ENCODE measurements around the gene ZFAND2B. TPM values are rescaled to one million over a fixed set of nuclear protein-coding genes. Genes with fewer than 3 reads are reported as not detected.

Gene ZFAND2B, protein sequence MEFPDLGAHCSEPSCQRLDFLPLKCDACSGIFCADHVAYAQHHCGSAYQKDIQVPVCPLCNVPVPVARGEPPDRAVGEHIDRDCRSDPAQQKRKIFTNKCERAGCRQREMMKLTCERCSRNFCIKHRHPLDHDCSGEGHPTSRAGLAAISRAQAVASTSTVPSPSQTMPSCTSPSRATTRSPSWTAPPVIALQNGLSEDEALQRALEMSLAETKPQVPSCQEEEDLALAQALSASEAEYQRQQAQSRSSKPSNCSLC
- total RNA-seq (2022; extraction: Qiagen RNA extraction; ENCODE audit: low read depth): 12.4 to 25.5 TPM (median 20.6 TPM) in 5 replicates

DNA sequence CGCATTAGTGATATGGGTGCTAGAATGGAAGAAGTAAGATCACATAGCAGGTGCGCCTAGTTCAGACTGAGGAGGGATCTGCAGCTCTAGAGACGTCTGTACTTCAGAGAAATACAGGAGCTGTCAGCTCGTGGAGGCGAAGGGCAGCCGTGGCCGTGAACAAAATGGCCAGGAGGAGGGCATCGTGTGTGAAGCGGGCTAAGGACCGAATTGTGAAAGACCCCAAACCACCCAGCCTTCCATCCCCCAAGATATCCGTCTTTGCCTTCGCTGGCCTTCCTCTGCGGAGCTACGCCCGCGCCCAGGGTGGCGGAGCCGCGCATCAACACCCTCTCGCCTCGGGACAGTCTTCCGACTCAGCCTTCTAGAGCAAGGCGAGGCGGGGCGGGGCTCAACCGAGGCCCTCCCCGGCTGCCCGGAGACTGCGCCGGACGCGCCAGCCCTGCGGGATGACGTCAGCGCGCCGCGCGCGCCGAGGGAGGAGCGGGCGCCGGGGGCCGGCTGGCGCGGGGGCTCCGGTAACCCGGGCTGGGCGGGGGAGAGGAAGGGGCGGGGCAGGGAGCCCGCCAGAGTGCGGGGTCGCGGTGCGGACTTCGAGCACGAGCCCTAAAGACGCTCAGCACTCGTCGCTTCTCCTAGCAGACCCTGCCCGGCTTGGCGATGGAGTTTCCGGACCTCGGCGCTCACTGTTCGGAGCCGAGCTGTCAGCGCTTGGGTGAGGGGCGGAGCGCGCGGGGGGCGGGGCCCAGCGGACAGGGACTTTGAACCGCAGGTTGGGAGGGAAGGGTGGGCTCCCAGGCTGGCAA lies at the start of gene ZFAND2B:
TSS of gene ZFAND2B (plus strand) at position 455 of the 806 bp plus-strand sequence. CDS start at position 661, 206 bp downstream.

DNA sequence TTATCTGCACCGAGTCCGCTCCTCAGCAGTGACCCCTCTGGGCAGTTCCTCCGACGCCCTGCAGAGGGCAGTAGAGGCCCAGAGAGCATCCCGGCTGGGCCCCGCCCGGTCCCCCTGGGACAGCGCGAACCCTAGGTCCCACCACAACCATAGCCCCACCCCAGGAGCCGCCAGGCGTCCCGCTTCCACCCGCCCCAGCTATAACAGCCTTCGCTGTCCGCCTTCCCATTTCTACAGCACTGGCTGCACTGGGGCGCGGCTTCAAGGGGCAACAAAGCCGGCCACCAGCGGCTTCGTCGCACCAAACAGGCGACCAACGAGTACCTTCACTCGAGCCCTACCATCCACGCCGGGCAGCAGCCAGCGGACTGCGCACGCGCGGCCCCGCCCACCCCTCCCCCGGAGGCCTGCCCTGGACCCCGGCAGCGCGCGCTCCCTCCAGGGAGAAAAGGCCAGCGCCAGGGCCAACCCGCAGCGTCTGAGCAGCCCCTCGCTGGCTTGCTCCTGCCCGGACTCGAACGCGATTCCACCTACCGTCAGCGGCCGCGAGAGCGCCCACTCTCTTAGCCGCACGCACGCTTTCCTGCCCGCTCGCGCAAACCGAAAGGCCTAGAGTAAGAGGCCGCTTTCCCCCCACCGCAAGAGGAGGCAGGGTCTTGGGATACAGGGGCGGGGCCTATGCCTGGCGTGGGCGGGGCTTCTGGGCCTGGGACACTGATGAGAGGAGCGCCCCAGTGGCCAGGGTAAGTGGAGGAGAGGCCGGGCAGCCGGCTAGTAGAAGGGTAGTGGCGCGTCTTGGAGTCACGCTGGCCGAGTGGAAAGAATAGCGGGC lies 46.2 kb upstream of the ZFAND2B start, which contains the start of gene NHEJ1:
TSS of gene NHEJ1 (minus strand) at position 630 of the 832 bp plus-strand sequence. CDS start 2,453 bp downstream, outside the sequence.

DNA sequence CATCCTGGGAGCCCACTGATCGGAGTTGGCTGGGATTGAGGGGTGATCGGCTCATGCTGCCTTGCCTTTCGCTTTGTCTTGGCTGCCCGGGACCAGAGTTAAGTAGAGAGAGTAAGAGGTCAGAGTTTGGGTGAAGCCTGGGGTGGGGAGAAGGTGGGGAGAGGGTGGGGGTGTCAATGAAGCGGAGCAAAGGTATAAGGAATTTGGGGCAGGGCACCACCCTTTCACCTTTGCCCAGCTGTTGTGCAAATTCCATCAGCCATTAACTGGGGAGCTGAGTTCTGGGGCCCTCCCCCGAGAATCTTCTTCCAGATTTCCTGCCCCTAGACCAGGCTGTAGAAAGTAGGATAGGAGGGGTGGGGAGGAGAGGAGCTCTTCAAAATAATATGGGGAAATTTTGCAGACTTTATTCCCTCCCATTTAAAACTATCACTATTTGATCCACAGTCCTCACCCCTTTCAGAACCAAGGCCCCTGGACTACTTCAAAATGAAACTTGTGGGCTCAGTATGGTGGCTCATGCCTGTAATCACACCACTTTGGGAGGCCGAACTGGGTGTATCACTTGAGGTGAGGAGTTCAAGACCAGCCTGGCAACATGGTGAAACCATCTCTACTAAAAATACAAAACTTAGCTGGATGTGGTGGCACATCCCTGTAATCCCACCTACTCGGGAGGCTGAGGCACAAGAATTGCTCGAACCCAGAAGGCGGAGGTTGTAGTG lies 36.5 kb upstream of the ZFAND2B start, which contains the start of gene SLC23A3:
TSS of gene SLC23A3 (minus strand) at position 100 of the 725 bp plus-strand sequence. CDS start at position 55, 45 bp downstream.

DNA sequence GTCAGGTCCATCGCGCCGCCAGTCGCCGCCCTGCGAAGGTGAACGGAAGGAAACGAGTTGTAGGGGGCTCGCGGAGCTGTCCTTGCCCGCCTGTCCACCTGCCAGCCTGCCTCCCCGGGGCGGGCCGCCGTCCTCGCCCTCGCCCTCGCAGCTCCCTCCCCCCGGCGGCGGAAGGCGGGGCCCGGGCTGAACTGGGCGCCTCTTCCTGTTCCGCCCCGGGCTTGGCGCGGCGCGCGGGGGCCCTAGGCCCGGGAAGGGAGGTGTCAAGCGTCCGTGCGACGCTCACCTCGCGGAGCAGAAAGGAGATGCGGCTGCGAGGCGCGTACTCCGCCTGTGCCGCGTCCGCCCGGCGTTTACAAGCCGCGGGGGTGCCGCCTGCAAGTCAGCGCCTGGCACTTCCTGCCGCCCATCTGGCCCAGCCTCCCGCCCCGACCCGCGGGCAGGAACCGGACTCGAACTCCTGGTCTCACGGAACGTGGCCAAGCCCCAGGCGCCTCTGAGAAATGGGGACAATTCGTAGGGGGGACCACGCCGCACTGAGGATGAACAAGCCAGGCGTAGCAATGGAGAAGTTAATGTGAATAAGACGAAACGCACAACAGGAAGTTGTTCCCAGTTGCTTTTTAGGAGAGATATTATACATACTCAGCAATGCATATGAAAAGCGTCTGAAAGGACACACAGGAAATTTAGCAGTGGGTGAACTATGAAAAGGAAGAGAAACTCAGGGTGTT lies 29.6 kb upstream of the ZFAND2B start, which contains the start of gene CNPPD1:
TSS of gene CNPPD1 (minus strand) at position 108 of the 734 bp plus-strand sequence. CDS start at position 11, 97 bp downstream.

DNA sequence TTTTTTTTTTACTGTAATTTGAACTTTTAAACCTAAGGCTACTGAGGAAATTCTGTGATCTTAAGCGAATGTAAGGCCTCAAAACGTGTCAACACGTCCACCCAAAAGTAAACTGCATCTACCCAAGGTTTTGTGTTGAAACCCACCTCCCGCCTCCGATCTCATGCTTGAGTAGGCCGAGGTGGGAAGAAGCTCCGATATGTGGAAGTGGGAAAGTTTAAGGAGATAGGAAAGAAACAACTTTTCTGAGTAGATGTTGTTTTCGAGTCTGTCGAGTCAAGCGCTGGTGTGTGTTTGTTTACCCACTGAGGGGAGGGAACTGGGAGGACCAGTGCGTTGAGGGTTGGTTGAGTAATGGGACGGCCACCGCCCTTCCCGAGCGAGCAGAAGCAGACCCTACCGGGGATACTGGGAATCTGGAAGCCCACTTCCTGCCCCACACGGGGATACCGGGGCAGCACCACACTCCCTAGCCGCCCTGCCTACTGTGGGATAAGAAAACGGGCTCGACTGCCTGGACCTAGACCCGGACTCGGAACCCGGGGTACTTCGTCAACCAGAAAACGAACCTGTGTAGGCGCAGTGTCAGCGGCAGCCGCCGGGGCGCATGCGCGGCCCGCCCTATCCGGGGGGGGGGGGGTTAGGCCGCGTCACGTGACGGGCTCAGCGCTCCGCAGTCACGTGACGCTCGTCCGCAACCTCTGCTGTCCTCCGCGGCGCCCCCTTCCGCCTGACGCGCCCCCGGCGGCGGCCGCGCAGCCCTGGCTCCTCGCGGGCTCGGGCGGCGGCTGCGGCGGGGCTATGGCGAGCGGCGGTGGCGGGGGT lies 28.8 kb upstream of the ZFAND2B start, which contains the start of gene RETREG2:
TSS of gene RETREG2 (plus strand) at position 724 of the 825 bp plus-strand sequence. CDS start at position 802, 78 bp downstream.

DNA sequence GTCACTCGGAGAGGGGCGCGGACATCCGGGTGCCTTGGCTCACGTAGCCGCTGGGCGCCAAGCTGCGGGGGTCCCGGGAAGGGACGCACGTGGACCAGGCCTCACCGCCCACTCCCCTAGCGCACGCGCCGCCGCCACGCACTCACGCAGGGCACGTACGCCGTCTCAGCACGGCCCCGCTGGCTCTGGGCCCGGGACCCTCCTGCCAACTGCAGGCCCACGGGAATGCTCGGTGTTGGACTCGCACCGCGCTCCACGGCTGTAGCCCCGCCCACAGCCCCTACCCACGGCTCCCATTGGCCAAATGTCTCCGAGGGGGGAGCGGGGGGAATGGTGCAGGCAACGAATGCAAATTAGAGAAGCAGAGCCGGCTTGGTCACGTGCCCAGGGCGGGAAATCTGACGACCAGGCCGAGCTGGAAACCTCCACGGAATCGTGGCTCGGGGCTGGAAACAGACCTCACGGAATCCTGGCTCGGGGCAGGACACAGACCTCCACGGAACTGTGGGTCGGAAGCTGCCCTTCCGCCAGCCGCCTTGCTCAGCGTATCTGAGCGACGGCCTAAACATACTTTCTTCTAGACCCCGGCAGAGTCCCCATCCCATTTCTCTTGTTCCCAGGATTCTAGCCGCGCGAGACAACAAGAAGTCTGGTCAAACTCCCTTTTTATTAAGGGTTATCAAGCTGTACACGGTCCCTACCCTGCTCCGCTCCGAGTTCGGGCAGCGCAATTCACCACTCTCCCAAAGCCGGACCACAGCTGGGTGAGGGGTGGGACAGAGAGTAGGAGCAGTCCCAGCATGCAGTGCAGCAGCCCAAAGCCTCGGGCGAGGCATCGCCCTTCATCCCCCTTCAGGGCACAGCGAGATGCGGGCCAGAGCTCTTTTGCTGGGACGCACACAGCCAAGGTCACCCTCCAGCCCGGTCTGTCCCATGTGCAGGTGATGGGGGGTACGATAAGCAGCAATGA lies 12.4 kb downstream of the ZFAND2B start, which contains the start of gene ABCB6:
TSS of gene ABCB6 (minus strand) at position 227 of the 970 bp plus-strand sequence. CDS start 285 bp downstream, outside the sequence.

DNA sequence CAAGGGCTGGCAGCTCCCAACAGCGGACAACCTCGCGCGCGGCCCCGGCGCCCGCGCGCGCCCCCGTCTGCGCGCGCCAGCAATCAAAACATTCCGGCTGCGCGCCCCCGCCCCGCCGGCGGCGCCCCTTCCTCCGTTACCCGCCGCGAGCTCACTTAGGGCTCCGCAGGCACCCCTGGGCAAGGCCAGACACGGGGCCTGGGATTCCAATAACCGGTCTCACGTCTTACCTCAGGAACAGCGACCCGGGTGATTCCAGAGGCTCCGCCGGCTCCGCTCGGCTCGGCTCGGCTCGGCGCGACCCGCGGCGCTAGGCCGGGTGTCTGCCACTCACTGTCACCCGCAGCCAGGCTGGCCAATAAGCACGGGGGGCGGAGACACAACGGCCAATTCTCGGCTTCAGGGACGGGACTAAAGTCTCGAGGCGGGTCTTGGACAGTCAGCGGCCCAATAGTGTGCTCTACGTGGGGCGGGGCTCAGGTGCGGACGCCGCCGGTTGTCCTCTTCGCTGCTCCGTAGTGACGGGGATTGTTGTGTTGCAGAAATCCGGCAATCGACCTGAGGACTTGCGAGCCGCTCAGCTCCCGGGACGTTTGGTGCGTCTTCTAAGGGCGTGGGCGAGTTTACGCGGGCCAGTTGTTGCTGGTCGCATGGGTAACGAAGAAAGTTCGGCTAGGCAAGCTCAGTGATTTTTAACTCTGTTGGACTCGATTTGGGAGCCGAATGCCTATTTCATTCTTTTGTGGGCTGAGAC lies 22.9 kb downstream of the ZFAND2B start, which contains the start of the genes ANKZF1 and ATG9A:
TSS of gene ANKZF1 (plus strand) at position 502 of the 754 bp plus-strand sequence. CDS start 452 bp downstream, outside the sequence.
TSS of gene ATG9A (minus strand) at position 332 of the 754 bp plus-strand sequence. CDS start 1,612 bp downstream, outside the sequence.

DNA sequence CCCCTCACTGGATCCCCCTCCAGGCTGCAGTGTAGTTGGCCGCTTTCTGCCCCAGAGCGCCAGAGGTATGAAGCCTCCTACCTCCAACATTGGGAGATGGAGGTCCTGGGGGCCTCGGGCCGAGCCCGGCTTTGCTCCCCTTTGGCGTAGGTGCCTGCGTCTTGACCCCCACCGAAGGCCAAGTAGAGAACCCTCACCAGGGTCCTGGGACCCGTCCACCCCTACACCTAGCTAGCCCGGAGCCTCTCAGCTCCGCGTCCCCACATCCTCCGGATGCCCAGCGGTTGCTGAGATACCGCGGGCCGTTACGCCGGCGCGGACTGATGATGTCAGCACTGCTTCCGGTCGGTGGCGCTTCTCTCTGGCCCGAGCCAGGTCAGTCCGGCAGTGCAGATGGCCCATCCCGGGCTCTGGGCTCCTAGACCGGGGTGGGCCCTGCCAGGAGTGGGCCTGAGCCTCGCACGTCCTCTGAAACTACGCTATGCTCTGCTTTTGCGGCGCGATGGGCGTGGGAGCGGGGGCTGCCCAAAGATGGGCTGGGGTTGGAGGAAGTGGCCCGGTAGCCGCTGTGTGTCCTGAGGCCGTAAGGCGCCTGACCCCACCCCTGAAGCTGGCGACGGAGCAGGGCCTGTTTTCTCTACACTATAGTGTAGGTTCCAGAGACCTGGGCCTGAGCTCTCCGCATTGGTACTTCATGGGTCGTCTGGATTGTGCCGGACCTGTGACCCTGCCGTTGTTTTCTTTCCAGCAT lies 38.7 kb downstream of the ZFAND2B start, which contains the start of the genes GLB1L and STK16:
TSS of gene GLB1L (minus strand) at position 297 of the 751 bp plus-strand sequence. CDS start 1,871 bp downstream, outside the sequence.
TSS of gene STK16 (plus strand) at position 332 of the 751 bp plus-strand sequence. CDS start 521 bp downstream, outside the sequence.

DNA sequence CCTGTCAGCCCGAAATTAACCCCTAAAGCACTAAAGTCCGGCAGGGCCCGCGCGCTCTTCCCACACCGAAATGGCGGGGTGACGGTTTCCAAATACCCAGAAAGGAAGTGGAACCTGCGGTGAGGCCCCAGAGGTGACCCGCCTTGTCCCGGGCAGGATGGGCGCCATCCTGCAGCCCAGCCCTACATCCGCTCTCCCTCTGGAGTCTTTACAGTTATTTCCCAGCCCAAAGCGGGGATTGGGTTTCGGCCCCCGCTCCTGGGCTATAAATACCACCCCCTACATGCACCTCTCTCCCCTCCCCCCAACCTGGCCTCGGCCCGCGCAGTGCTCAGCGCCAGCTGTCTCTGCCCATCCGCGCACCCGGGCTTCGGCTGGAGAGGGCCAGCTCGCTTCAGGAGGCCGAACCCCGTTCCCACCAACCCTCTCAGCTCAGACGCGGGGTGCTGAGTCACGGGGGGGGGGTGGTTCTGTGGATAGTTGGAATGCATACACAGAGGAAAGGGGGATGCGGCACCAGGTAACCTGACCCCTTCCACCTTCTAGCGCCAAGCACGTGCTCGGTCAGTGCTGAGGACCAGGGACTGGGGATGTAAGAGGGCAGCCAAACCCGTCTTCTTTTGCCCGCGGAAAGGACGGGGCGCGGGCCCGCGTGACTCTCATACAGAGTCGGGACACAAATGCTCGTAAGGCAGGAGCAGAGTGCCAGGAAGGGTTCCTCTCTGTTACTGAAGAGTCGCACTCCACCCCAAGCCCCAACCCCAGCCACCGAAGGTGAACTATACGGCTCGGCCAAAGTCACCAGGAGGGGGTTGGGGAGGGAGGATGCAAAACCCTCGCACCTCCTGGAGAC lies 46.5 kb downstream of the ZFAND2B start, which contains the start of gene TUBA4B:
TSS of gene TUBA4B (plus strand) at position 344 of the 853 bp plus-strand sequence. CDS start at position 509, 165 bp downstream.

DNA sequence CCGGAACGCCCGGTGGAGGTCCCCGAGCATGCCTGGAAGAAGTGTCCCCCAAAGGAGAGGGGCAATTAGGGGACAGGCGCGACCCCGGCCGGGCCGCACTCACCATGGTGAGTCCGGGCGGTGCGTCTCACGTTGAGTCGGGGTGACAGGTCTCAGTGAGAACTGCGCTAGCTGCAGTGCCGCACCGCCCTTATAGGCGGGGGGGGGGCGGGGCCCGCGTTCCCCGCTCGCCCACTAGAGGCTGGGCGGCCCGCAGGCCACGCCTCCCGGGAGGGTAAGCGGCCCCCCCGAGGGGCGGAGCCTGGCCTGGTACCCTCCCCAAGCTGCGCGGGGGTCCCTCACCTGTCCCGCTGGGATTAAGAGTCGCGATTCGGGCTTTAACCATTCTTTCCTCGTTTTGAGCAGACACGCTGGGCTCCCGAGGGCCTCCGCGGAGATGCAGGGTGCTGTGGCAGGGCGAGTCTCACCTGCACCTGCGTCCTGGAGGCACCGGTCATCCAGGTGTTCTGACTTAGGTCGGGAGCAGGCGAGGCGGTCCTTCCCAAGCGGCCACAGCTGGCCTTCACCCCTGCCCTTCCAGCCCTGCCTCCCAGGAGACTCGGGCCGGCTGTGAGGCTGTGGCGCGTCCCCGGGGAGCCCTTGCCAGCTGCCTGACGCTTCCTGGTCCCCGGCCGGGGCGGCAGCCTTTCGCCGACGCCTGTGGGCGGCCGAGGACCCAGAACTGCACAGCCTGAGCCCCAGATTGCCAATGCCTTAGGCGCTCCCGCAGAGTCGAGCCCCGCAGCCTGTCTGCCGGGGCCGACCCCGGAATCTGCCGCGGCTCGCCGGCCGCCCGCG lies 47.4 kb downstream of the ZFAND2B start, which contains the start of gene TUBA4A:
TSS of gene TUBA4A (minus strand) at position 166 of the 837 bp plus-strand sequence. CDS start at position 106, 60 bp downstream.

